ENCODE results near the gene AUTS2. TPM values are rescaled to one million over a fixed set of nuclear protein-coding genes. Genes with fewer than 3 reads are reported as not detected.

The AUTS2 gene
- total and polyA plus RNA-seq, 2 experiments from 2014 or later, result 3.0 to 4.4 TPM

DNA sequence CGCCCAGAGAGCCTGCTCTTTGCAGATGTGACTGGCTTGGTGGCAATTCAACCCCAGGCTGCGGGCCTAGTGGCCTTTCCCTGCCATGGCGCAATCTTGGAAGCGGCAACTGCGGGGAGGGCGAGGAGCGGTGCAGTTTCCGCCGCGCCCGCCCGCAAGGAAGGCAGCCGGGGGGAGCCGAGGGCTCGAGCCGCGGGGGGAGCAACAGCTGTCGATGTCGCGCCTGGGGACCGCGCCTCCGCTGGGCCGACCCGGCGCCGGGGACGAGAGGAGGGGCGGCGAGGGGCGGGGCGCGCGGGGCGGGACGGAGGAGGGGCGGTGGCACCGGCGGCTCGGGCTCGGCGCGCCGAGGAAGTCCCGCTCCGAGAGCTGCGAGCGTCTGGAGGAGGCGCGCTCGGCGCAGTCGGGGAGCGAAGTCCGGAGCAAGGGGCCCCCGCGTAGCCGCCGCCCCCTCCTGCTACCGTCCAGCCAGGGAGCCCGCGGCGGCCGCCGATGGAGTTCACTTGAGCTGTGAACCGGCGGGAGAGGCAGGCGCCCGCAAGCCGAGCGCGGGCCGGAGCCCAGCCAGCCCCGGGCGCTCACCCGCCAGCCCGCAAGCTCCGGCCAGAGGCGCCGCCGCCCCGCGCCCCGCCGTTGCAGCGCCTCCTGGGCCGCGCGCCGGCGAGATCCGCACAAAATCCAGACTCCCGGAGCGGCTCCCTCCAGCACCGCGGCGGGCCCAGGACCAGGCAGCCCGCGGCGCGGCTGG, 1095.6 kb downstream of the AUTS2 start:
- H3K9ac ChIP-seq, result peak overlapping the region; percentile 85
- peaks cover 31% of the 10 kb centered on the region for H3K79me2 ChIP-seq (ENCODE audit: insufficient read depth)
- WGBS, 2 experiments (ENCODE audit: low coverage in 1 of 2, low lambda C conversion rate in 2 of 2, missing lambda C conversion rate in 2 of 2), result 1 to 2% methylated on average over 32 to 57 of the region's 101 CpGs
- no peaks in the 10 kb centered on the region for H3K9me2 ChIP-seq (ENCODE audit: insufficient read depth)
- no peaks in the 10 kb centered on the region; the same call in none of the 2 replicates for H3K4me1 ChIP-seq (ENCODE audit: insufficient read depth)
- H3K27ac ChIP-seq, result no peak overlapping the region
- H3K36me3 ChIP-seq (ENCODE audit: low read depth), result no peaks in the 10 kb centered on the region
- peak overlapping the region; percentile 44 for H3K4me2 ChIP-seq (ENCODE audit: unreplicated experiment)
- H3K4me3 ChIP-seq, result peak overlapping the region; percentile 84
- no peaks in the 10 kb centered on the region for H3K27me3 ChIP-seq (replicated peaks; ENCODE audit: insufficient read depth)
- H3F3A ChIP-seq (ENCODE audit: insufficient read depth), result no peaks in the 10 kb centered on the region; the same call in 1 of the 2 replicates
- DNase-seq, result peak; percentile 73
- no peaks in the 10 kb centered on the region for H3K9me3 ChIP-seq (ENCODE audit: low read depth)
- H2AFZ ChIP-seq, result peak overlapping the region; percentile 68
- no peaks in the 10 kb centered on the region for H4K20me1 ChIP-seq (ENCODE audit: insufficient read depth)
- TF ChIP-seq EZH2 (IDR thresholded peaks at IDR 0.05; ENCODE audit: insufficient read depth, poor library complexity, severe bottlenecking) (no peak), EZH2phosphoT487 (IDR thresholded peaks at IDR 0.05; ENCODE audit: insufficient read depth, low read depth) (no peak)
- in situ Hi-C loops (cut with MboI), result loop anchor here (25.0 kb wide), 1 partner anchor 507 kb away; no protein-coding TSS in a partner anchor

DNA sequence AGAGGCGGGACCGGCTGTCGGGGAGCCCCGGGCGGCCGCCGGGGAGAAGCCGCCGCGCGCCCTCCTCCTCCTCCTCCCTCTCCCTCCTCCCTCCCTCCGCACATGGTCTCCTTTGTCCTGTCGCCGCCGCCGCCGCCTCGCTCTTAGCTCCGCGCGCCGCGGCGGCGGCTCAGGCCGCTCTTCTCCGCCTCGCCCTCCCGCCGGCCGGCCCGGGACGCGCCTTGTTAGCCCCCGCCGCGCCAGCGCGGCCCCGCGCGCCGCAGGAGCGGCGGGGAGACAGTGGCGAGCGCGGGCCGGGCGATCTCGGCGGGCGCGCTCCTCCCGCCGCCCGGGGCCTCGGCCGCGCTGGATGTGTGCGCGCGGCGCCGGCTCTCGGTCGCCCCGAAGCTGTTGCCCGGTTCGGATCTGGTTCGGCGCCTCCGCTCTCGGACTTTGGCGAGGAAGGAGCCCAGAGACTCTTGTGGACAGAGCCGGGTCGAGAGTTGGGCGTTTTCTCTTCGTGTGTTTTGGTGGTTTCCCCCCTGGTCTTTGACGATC, 1096.2 kb downstream of the AUTS2 start:
- peak; percentile 72 for DNase-seq
- in situ Hi-C loops (cut with MboI), result loop anchor here (25.0 kb wide), 1 partner anchor 507 kb away; no protein-coding TSS in a partner anchor

DNA sequence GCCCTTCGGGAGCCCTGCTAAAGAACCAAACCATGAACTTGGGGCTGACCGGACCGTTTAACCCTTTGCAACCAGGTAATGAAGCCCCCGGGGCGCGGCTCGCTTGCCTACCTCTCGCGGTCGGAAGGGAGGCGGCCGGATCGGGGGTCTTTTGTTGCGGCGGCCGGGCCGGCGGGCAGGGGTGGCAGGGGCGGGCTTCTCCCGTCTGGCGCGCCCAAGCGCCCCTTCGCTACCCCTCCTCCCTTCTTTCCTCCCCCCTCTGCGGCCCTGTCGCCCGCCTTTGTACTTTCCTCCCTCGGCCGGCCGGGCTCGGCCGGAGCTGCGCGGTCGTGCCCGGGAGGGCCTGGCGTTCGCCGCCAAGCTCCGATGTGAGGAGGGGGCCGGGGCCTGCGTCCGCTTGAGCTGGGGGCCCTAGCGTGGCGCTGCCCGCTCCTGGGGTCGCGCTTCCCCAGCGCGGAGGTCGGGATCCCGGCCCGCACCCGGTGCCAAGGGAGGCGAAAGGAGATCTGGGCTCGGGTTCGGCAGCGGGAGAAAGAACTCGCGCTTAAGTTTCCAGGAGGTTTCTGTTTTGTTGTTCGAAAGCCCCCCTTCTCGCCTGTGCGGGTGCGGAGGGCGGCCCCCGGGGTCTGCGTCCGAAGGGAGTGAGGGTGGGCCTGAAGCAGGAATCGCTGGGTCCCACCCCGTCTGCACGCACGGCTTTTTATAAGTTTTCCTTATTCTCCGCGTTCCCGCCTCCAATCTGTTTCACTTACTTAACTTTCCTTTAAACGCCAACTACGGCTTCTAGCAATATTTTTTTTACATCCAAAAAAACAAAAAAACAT, 1096.9 kb downstream of the AUTS2 start:
- Histone ChIP-seq H3K9me2 (ENCODE audit: insufficient read depth) (no peaks in the 10 kb centered on the region), H3K27me3 (replicated peaks; ENCODE audit: insufficient read depth) (no peaks in the 10 kb centered on the region), H3F3A (ENCODE audit: insufficient read depth) (no peaks in the 10 kb centered on the region; the same call in 1 of the 2 replicates), H3K4me2 (ENCODE audit: unreplicated experiment) (peak overlapping the region; percentile 96), H3K36me3 (ENCODE audit: low read depth) (no peaks in the 10 kb centered on the region), H2AFZ (peak overlapping the region; percentile 89), H3K79me2 (ENCODE audit: insufficient read depth) (peaks cover 40% of the 10 kb centered on the region), H3K4me3 (peak overlapping the region; percentile 84), H3K9ac (peak overlapping the region; percentile 85), H4K20me1 (ENCODE audit: insufficient read depth) (no peaks in the 10 kb centered on the region), H3K27ac (0 out of 2 replicates have a peak overlapping the region, but pooled peaks have one; percentile 2), H3K9me3 (ENCODE audit: low read depth) (no peaks in the 10 kb centered on the region), H3K4me1 (ENCODE audit: insufficient read depth) (no peaks in the 10 kb centered on the region; the same call in none of the 2 replicates)
- WGBS, 2 experiments (ENCODE audit: low coverage in 1 of 2, low lambda C conversion rate in 2 of 2, missing lambda C conversion rate in 2 of 2), result 1 to 2% methylated on average over 55 to 74 of the region's 77 CpGs
- in situ Hi-C loops (cut with MboI), result loop anchor here (25.0 kb wide), 1 partner anchor 508 kb away; no protein-coding TSS in a partner anchor
- TF ChIP-seq EZH2 (IDR thresholded peaks at IDR 0.05; ENCODE audit: insufficient read depth, poor library complexity, severe bottlenecking) (no peak), EZH2phosphoT487 (IDR thresholded peaks at IDR 0.05; ENCODE audit: insufficient read depth, low read depth) (no peak)
- peak; percentile 59 for DNase-seq

More for the DNA sequence above, 1096.2 kb downstream of the AUTS2 start:
- H3K27me3 ChIP-seq (replicated peaks; ENCODE audit: insufficient read depth), result no peaks in the 10 kb centered on the region
- 0 to 1% methylated on average over 65 to 79 of the region's 80 CpGs for WGBS, 2 experiments (ENCODE audit: low coverage in 1 of 2, low lambda C conversion rate in 2 of 2, missing lambda C conversion rate in 2 of 2)
- peaks cover 37% of the 10 kb centered on the region for H3K79me2 ChIP-seq (ENCODE audit: insufficient read depth)
- H3K9ac ChIP-seq, result peak overlapping the region; percentile 85
- no peaks in the 10 kb centered on the region for H3K36me3 ChIP-seq (ENCODE audit: low read depth)
- no peaks in the 10 kb centered on the region for H3K9me2 ChIP-seq (ENCODE audit: insufficient read depth)
- 0 out of 2 replicates have a peak overlapping the region, but pooled peaks have one; percentile 0 for H3K27ac ChIP-seq
- H3K9me3 ChIP-seq (ENCODE audit: low read depth), result no peaks in the 10 kb centered on the region
- H2AFZ ChIP-seq, result peak overlapping the region; percentile 89
- H3K4me3 ChIP-seq, result peak overlapping the region; percentile 84
- H4K20me1 ChIP-seq (ENCODE audit: insufficient read depth), result no peaks in the 10 kb centered on the region
- H3F3A ChIP-seq (ENCODE audit: insufficient read depth), result no peaks in the 10 kb centered on the region; the same call in 1 of the 2 replicates
- no peak for TF ChIP-seq EZH2 (IDR thresholded peaks at IDR 0.05; ENCODE audit: insufficient read depth, poor library complexity, severe bottlenecking)
- TF ChIP-seq EZH2phosphoT487 (IDR thresholded peaks at IDR 0.05; ENCODE audit: insufficient read depth, low read depth), result no peak
- H3K4me2 ChIP-seq (ENCODE audit: unreplicated experiment), result peak overlapping the region; percentile 96
- no peaks in the 10 kb centered on the region; the same call in none of the 2 replicates for H3K4me1 ChIP-seq (ENCODE audit: insufficient read depth)

DNA sequence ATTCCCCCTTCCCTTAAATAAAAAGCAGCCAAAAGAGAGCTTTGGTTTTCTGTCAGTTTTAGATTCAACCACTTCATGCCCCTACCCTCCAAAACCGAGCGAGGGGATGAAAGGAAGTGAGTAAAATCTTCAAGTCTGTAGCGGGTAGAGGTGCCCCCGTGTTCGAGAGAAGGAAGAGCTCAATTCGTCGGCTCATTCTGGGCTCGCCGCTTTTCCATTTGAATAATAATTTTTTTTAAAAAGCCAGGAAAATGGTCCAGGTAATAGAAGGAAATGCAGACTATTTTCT, 1097.5 kb downstream of the AUTS2 start:
- H3K36me3 ChIP-seq (ENCODE audit: low read depth), result no peaks in the 10 kb centered on the region
- H3K9ac ChIP-seq, result peak overlapping the region; percentile 85
- WGBS, 2 experiments (ENCODE audit: low coverage in 1 of 2, low lambda C conversion rate in 2 of 2, missing lambda C conversion rate in 2 of 2), result 1 to 2% methylated on average over 9 of the region's 9 CpGs
- H3K4me2 ChIP-seq (ENCODE audit: unreplicated experiment), result peak overlapping the region; percentile 96
- 0 out of 2 replicates have a peak overlapping the region, but pooled peaks have one; percentile 2 for H3K27ac ChIP-seq
- H2AFZ ChIP-seq, result peak overlapping the region; percentile 89
- DNase-seq, result peak; percentile 53
- H3K4me1 ChIP-seq (ENCODE audit: insufficient read depth), result no peaks in the 10 kb centered on the region; the same call in none of the 2 replicates
- H4K20me1 ChIP-seq (ENCODE audit: insufficient read depth), result no peaks in the 10 kb centered on the region
- H3K4me3 ChIP-seq, result peak overlapping the region; percentile 84
- no peaks in the 10 kb centered on the region for H3K27me3 ChIP-seq (replicated peaks; ENCODE audit: insufficient read depth)
- peaks cover 40% of the 10 kb centered on the region for H3K79me2 ChIP-seq (ENCODE audit: insufficient read depth)
- H3K9me3 ChIP-seq (ENCODE audit: low read depth), result no peaks in the 10 kb centered on the region
- no peak for TF ChIP-seq EZH2phosphoT487 (IDR thresholded peaks at IDR 0.05; ENCODE audit: insufficient read depth, low read depth)
- TF ChIP-seq EZH2 (IDR thresholded peaks at IDR 0.05; ENCODE audit: insufficient read depth, poor library complexity, severe bottlenecking), result no peak
- no peaks in the 10 kb centered on the region for H3K9me2 ChIP-seq (ENCODE audit: insufficient read depth)
- no peaks in the 10 kb centered on the region; the same call in 1 of the 2 replicates for H3F3A ChIP-seq (ENCODE audit: insufficient read depth)
- in situ Hi-C loops (cut with MboI), result loop anchor here (25.0 kb wide), 1 partner anchor 508 kb away; no protein-coding TSS in a partner anchor

All from GM23248 (cell line).